ENCODE results near the gene RGS9BP. TPM values are rescaled to one million over a fixed set of nuclear protein-coding genes. Genes with fewer than 3 reads are reported as not detected.

Gene RGS9BP
- total RNA-seq, 2 donors from 2014 or later, result not detected

GRCh38 chr19:32717496-32717895 is 41.8 kb downstream of the RGS9BP start:
- ATAC-seq (no peak), DNase-seq (no peak)
- Histone ChIP-seq H3K27ac (no peak overlapping the region), H3K4me3 (no peak overlapping the region), H3K36me3 (replicated peaks in 1 of 2; ENCODE audit: insufficient read depth in 1 of 2, low read depth in 2 of 2) (peaks cover 0 to 2% of the 10 kb centered on the region in 2 donors), H3K27me3 (no peaks in the 10 kb centered on the region), H3K4me1 (no peaks in the 10 kb centered on the region), H3K9me3 (no peaks in the 10 kb centered on the region)
- WGBS, 2 donors, result 45 to 50% methylated on average over 5 of the region's 5 CpGs
- TF ChIP-seq POLR2A (IDR thresholded peaks at IDR 0.05), result no peak
- TF ChIP-seq CTCF (IDR thresholded peaks at IDR 0.05), result no peak
- intact Hi-C loops (cut with DNase I), result no loop called here

- Histone ChIP-seq H3K9me3 (no peaks in the 10 kb centered on the region), H3K36me3 (replicated peaks in 1 of 2; ENCODE audit: insufficient read depth in 1 of 2, low read depth in 2 of 2) (no peaks in the 10 kb centered on the region), H3K27me3 (no peaks in the 10 kb centered on the region), H3K27ac (no peak overlapping the region), H3K4me1 (no peaks in the 10 kb centered on the region), H3K4me3 (no peak overlapping the region)
- 77 to 84% methylated on average over 7 of the region's 7 CpGs for WGBS, 2 donors
- no peak for TF ChIP-seq POLR2A (IDR thresholded peaks at IDR 0.05)
- no peak for TF ChIP-seq CTCF (IDR thresholded peaks at IDR 0.05)
- intact Hi-C loops (cut with DNase I), result no loop called here
- DNase-seq (no peak), ATAC-seq (no peak)
Measured at GRCh38 chr19:32718286-32718685, 42.6 kb downstream of the RGS9BP start.

DNA sequence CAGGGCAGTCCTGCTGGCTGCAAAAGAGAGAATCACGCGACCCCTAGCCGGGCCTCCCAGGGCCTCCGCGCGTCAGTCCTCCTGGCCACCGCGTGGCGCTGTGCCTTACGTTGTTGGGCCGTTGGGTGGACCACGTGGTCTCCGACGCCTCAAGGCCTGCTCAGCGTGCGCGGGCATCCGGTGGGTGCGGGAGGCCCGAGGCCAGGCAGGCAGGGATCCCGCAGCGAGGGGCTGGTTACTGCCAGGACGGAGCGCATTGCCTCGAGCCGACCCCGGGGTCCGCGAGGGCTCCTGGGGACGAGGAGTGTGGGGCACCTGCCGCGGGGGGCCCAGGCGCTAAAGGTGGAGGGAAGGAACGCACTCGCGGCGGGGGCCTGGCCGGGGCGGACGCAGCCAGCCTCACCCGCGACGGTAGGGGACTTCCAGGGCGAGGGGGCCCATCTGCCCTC is 44.0 kb downstream of the RGS9BP start, which contains the start of gene TDRD12:
TDRD12 (plus strand) TSS at position 157 of the 449 bp plus-strand sequence. CDS start 306 bp downstream, outside the sequence.
- H3K36me3 ChIP-seq (replicated peaks in 1 of 2; ENCODE audit: insufficient read depth in 1 of 2, low read depth in 2 of 2), result no peaks in the 10 kb centered on the region
- no peak within 1 kb of the TSS for H3K27ac ChIP-seq
- TF ChIP-seq POLR2A (IDR thresholded peaks at IDR 0.05), result no peak
- ATAC-seq, result no peak
- no peak for DNase-seq
- H3K27me3 ChIP-seq, result no peaks in the 10 kb centered on the region
- 90 to 95% methylated on average over 27 to 42 of the region's 44 CpGs for WGBS, 2 donors
- no peak within 1 kb of the TSS for H3K4me3 ChIP-seq
- intact Hi-C loops (cut with DNase I), result no loop called here
- no peaks in the 10 kb centered on the region for H3K9me3 ChIP-seq
- H3K4me1 ChIP-seq, result no peaks in the 10 kb centered on the region

DNA sequence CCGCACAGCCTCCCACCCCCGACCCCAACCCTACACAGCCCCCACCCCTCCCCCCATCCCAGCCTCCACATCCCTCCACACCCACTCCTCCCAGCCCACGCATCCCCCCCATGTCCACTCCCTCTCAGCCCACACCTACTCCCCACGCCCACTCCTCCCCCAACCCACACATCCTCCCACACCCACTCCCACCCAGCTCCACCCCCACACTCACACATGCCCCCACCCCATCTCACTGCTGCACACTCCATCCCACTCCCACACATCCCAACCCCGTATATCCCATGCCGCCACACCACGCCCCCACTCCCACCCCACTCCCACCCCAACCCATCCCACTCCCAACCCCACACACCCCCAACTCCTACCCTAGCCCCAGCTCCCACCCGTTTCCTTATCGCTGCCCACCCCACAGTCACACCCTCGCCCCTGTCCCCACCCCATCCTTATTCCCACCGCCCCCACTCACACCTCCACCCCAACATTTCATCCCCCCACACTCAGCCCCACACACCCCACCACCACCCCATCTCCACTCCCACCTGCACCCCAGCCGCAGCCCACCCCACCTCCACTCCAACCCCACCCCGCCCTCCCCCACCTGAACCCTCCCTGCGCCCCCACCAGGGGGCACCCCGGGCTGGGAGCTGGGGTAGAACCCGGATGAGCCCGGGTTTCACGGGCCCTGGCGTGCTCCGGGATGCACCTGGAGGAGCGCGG is 44.7 kb downstream of the RGS9BP start:
- intact Hi-C loops (cut with DNase I), result no loop called here
- ATAC-seq, result no peak

GRCh38 chr19:32720936-32721250 is 45.2 kb downstream of the RGS9BP start:
- Histone ChIP-seq H3K4me1 (no peaks in the 10 kb centered on the region), H3K36me3 (replicated peaks in 1 of 2; ENCODE audit: insufficient read depth in 1 of 2, low read depth in 2 of 2) (no peaks in the 10 kb centered on the region), H3K27me3 (no peaks in the 10 kb centered on the region), H3K9me3 (no peaks in the 10 kb centered on the region), H3K4me3 (no peak overlapping the region), H3K27ac (no peak overlapping the region)
- intact Hi-C loops (cut with DNase I), result no loop called here
- no peak for ATAC-seq
- DNase-seq, result no peak
- 98 to 99% methylated on average over 13 to 17 of the region's 22 CpGs for WGBS, 2 donors
- TF ChIP-seq POLR2A (IDR thresholded peaks at IDR 0.05), result no peak
- TF ChIP-seq CTCF (IDR thresholded peaks at IDR 0.05), result no peak

More for the DNA sequence above, 44.7 kb downstream of the RGS9BP start:
- H3K4me3 ChIP-seq, result no peak overlapping the region
- H3K9me3 ChIP-seq, result no peaks in the 10 kb centered on the region
- TF ChIP-seq POLR2A (IDR thresholded peaks at IDR 0.05) (no peak), CTCF (IDR thresholded peaks at IDR 0.05) (no peak)
- H3K27ac ChIP-seq, result no peak overlapping the region
- no peak for DNase-seq
- H3K27me3 ChIP-seq, result no peaks in the 10 kb centered on the region
- WGBS, 2 donors, result 94 to 97% methylated on average over 5 to 15 of the region's 22 CpGs
- no peaks in the 10 kb centered on the region for H3K4me1 ChIP-seq
- no peaks in the 10 kb centered on the region for H3K36me3 ChIP-seq (replicated peaks in 1 of 2; ENCODE audit: insufficient read depth in 1 of 2, low read depth in 2 of 2)

Small RNA genes lying within 50 kb of the gene (small RNA-seq; reads per million reads assigned to genes)
- not detected for gene RN7SL789P

Other genes with a start within 250 kb of the RGS9BP start
- 10 to 100 TPM; 47.5 to 53.7 TPM for gene PDCD5, start 94.7 kb upstream of the RGS9BP start, total RNA-seq
- gene ANKRD27, start 668 bp upstream of the RGS9BP start, total RNA-seq, result 10 to 100 TPM in 1 of 2 donors, 1 to 10 TPM in 1; 9.6 to 16.2 TPM
- gene NUDT19, start 16.0 kb downstream of the RGS9BP start, total RNA-seq, result 1 to 10 TPM; 2.3 to 3.9 TPM
- gene TDRD12, start 43.9 kb downstream of the RGS9BP start, total RNA-seq, result under 1 TPM in 1 of 2 donors, not detected in 1; 0.52 TPM
- not detected for gene SLC7A9, start 193.9 kb downstream of the RGS9BP start, total RNA-seq

Data from body of pancreas (tissue), 4 donors.